ENCODE data around the gene CLDN20. TPM values are rescaled to one million over a fixed set of nuclear protein-coding genes. Genes with fewer than 3 reads are reported as not detected.

CLDN20 gene
- total RNA-seq, 6 donors from 2014 or later, result not detected

DNA sequence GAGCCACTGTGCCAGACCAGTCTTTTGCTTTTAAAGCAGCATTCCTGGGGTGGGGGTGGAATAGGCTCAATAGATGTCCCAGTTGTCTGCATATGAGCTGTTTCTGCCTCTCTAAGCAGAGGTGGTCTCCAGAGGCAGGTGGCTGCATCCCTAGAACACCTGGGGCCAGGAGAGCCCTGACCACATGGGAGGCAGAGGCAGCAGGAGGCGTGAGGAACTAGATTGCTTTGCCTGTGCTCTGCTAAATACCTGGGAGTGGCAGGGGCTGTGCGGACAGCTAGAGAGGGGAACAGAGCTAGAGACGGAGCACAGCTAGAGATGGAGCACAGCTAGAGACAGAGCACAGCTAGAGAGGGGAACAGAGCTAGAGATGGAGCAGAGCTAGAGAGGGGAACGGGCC, 29.1 kb upstream of the CLDN20 start:
- H3K4me1 ChIP-seq, result no peaks in the 10 kb centered on the region
- DNase-seq, result no peak
- no peak overlapping the region for H3K27ac ChIP-seq
- no peaks in the 10 kb centered on the region for H3K36me3 ChIP-seq
- no peaks in the 10 kb centered on the region for H3K27me3 ChIP-seq
- WGBS, 2 donors, result 75 to 93% methylated on average over 4 of the region's 4 CpGs
- peak in 1 of 2 donors; percentile 16 for ATAC-seq (ENCODE audit: low FRiP score in 2 of 2)
- no peaks in the 10 kb centered on the region for H3K9me3 ChIP-seq
- no peak for TF ChIP-seq EP300 (IDR thresholded peaks at IDR 0.05)
- TF ChIP-seq POLR2AphosphoS5 (IDR thresholded peaks at IDR 0.05), result no peak
- TF ChIP-seq, protein P1, sequence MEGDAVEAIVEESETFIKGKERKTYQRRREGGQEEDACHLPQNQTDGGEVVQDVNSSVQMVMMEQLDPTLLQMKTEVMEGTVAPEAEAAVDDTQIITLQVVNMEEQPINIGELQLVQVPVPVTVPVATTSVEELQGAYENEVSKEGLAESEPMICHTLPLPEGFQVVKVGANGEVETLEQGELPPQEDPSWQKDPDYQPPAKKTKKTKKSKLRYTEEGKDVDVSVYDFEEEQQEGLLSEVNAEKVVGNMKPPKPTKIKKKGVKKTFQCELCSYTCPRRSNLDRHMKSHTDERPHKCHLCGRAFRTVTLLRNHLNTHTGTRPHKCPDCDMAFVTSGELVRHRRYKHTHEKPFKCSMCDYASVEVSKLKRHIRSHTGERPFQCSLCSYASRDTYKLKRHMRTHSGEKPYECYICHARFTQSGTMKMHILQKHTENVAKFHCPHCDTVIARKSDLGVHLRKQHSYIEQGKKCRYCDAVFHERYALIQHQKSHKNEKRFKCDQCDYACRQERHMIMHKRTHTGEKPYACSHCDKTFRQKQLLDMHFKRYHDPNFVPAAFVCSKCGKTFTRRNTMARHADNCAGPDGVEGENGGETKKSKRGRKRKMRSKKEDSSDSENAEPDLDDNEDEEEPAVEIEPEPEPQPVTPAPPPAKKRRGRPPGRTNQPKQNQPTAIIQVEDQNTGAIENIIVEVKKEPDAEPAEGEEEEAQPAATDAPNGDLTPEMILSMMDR (IDR thresholded peaks at IDR 0.05), result no peak
- TF ChIP-seq POLR2A (IDR thresholded peaks at IDR 0.05), result no peak
- H3K4me3 ChIP-seq, result no peak overlapping the region

DNA sequence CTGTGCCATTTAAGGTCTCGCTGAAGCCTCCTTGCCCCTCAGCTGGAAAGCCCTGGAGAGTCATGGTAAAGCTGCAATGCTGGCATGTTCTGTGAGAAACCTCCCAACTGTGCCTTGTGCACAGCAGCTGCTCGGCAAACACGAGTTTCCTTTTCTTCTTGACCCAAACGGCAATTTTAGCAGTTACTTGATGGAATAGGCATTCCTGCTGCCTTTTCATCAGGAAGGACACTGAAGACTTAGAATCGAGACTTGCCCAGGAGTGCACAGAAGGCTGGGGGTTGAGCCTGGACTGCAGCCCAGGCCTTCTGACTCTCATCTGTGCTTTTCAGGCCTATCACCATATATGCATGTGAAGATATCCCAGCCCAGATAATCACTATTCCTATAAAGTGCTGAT, 28.7 kb upstream of the CLDN20 start:
- 40 to 57% methylated on average over 5 of the region's 5 CpGs for WGBS, 2 donors
- DNase-seq, result no peak
- TF ChIP-seq POLR2A (IDR thresholded peaks at IDR 0.05) (no peak), EP300 (IDR thresholded peaks at IDR 0.05) (no peak), POLR2AphosphoS5 (IDR thresholded peaks at IDR 0.05) (no peak)
- TF ChIP-seq, protein P1 (IDR thresholded peaks at IDR 0.05), result no peak
- H3K27me3 ChIP-seq, result no peaks in the 10 kb centered on the region
- no peaks in the 10 kb centered on the region for H3K36me3 ChIP-seq
- H3K4me1 ChIP-seq, result no peaks in the 10 kb centered on the region
- H3K4me3 ChIP-seq, result no peak overlapping the region
- no peak overlapping the region for H3K27ac ChIP-seq
- no peak for ATAC-seq (ENCODE audit: low FRiP score in 2 of 2)
- H3K9me3 ChIP-seq, result no peaks in the 10 kb centered on the region

DNA sequence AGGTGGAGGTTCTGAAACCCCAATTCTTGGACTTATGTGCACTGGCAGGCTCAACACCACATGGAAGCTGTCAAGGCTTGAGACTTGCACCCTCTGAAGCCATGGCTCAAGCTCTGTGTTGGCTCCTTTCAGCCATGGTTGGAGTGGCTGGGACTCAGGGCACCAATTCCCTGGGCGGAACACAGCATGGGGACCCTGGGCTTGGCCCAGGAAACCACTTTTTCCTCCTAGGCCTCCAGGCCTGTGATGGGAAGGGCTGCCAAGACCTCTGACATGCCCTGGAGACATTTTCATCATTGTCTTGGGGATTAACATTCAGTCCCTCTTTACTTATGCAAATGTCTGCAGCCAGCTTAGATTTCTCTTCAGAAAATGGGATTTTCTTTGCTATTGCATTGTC, 26.2 kb upstream of the CLDN20 start:
- Histone ChIP-seq H3K4me3 (no peak overlapping the region), H3K27me3 (no peaks in the 10 kb centered on the region), H3K9me3 (no peaks in the 10 kb centered on the region), H3K36me3 (no peaks in the 10 kb centered on the region), H3K27ac (no peak overlapping the region), H3K4me1 (no peaks in the 10 kb centered on the region)
- 80 to 100% methylated on average over 1 of the region's 1 CpG for WGBS, 2 donors
- ATAC-seq (ENCODE audit: low FRiP score in 2 of 2), result no peak
- no peak for TF ChIP-seq EP300 (IDR thresholded peaks at IDR 0.05)
- no peak for DNase-seq

DNA sequence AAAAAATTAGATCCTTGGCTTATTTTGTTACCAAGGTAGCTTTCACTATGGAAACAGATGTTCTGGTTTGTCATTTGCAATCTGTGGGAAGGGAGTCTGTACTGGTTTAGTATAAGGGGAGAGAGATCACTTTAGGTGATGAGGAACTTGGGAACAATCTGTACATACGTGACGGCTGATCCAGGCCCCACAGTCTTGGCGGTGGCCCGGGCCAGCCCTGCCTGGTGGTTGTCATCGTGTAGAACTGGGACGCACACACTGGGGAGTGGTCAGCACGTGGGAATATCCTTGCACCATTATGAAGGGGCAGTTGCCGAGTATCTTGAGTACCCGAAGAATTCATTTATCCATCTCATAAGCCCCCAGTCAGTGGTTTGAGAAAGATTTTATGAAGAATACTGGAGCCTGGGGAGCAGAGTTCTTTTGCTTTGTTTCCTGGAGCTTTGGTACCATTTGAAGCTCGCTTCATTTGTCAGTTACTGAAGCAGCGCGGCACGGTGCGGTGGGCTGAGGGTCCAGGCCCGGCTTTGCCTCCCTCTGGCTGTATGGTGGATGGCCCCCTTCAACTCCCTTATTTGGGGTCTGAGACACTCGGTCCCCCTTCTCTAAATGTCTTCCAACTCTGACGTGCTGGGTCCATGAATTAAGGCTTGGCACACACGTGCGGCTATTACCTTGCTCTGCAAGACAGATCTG, 22.8 kb upstream of the CLDN20 start:
- Histone ChIP-seq H3K27me3 (no peaks in the 10 kb centered on the region), H3K4me1 (no peaks in the 10 kb centered on the region), H3K27ac (no peak overlapping the region), H3K9me3 (no peaks in the 10 kb centered on the region), H3K36me3 (no peaks in the 10 kb centered on the region), H3K4me3 (no peak overlapping the region)
- TF ChIP-seq, protein P1 (IDR thresholded peaks at IDR 0.05), result no peak
- TF ChIP-seq POLR2AphosphoS5 (IDR thresholded peaks at IDR 0.05) (no peak), EP300 (IDR thresholded peaks at IDR 0.05) (no peak), POLR2A (IDR thresholded peaks at IDR 0.05) (no peak)
- ATAC-seq (ENCODE audit: low FRiP score in 2 of 2) (no peak), DNase-seq (peak in 1 of 2 donors; percentile 54)
- 95% methylated on average over 19 of the region's 19 CpGs for WGBS, 2 donors

DNA sequence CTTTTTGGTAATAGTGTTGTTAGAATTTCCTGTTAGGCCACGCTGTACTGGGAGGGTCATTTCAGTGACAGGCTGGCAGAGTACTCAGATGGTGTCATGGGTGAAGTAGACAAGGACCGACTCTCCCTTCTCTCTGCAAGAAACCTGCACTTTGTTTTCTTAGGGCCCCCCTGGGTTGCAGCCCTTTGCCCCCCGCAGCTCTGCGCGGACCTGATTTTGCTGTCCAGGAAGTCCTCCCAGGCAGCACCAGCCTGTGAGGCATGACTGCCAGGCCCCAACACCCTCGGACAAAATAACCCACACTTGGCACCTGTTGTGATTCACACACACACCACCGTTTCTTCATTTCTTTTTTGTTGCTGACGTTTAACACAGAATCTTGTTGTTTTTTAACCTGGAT, 21.8 kb upstream of the CLDN20 start:
- Histone ChIP-seq H3K27me3 (no peaks in the 10 kb centered on the region), H3K9me3 (no peaks in the 10 kb centered on the region), H3K4me3 (no peak overlapping the region), H3K36me3 (no peaks in the 10 kb centered on the region), H3K4me1 (peaks cover 0 to 3% (median 0%) of the 10 kb centered on the region in 4 donors), H3K27ac (no peak overlapping the region)
- ATAC-seq (ENCODE audit: low FRiP score in 2 of 2) (no peak), DNase-seq (no peak)
- TF ChIP-seq EP300 (IDR thresholded peaks at IDR 0.05), result no peak
- no peak for TF ChIP-seq POLR2AphosphoS5 (IDR thresholded peaks at IDR 0.05)
- TF ChIP-seq, protein P1 (IDR thresholded peaks at IDR 0.05), result no peak
- TF ChIP-seq POLR2A (IDR thresholded peaks at IDR 0.05), result no peak
- WGBS, 2 donors, result 83% methylated on average over 8 of the region's 8 CpGs

All from upper lobe of left lung (tissue), 6 donors.